Epidermal melanocyte (primary cell): ENCODE measurements around the gene FETUB.

Experiments used
- DNase-seq: peaks from one replicate; pipeline ENCODE4 v3.0.0; 2011; ENCODE audit warnings: low spot score; ENCODE audit not compliant: insufficient read length

Gene FETUB, protein sequence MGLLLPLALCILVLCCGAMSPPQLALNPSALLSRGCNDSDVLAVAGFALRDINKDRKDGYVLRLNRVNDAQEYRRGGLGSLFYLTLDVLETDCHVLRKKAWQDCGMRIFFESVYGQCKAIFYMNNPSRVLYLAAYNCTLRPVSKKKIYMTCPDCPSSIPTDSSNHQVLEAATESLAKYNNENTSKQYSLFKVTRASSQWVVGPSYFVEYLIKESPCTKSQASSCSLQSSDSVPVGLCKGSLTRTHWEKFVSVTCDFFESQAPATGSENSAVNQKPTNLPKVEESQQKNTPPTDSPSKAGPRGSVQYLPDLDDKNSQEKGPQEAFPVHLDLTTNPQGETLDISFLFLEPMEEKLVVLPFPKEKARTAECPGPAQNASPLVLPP

GRCh38 chr3:186639778-186640472, at the start of gene FETUB:
Gene FETUB, plus strand, starts transcription at chr3:186640399. Its CDS starts 62 bp downstream, at chr3:186640461.
- no peak for DNase-seq

DNA sequence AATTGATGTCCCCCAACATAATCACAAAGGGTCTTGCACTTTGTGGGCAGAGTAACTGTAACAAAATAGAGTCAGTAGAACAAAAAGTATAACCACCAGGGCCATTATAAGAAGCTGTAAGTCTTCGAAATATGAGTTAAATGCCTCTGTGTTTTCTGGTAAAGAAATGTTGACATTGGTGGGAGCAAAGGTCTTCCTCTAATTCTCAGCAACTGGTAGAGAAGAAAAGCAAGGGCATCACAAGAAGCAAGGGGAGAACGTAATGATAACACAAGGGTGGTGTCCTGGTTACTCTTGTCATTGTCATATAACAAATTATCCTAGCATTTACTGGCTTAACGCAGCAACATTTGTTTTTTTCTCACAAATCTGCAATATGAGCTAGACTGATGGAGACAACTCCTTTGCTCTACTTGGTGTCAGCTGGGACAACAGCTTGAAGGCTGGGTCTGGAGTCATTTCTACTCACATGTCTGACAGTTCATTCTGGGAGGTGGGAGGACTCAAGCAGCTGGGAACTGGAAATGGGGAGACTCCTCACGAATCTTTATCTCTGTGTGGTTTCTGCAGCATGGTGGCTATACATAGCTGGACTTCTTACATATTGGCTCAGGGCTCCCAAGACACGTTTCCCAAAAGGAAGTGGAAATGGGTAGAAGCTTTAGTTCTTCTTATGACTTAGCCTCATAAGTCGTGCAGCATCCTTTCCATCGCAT, 49.5 kb upstream of the FETUB start:
- no peak for DNase-seq

- DNase-seq: no peak
These were observed 47.5 kb upstream of the FETUB start for GRCh38 chr3:186592682-186593081.

- no peak for DNase-seq
These were observed 46.3 kb upstream of the FETUB start for GRCh38 chr3:186593862-186594261.

- no peak for DNase-seq
These were observed 45.5 kb upstream of the FETUB start for GRCh38 chr3:186594591-186595113.

GRCh38 chr3:186596568-186597287, 43.5 kb upstream of the FETUB start:
- no peak for DNase-seq

GRCh38 chr3:186598108-186598784, 42.0 kb upstream of the FETUB start:
- DNase-seq: no peak

- no peak for DNase-seq
These were observed 41.4 kb upstream of the FETUB start for GRCh38 chr3:186598794-186599141.

DNA sequence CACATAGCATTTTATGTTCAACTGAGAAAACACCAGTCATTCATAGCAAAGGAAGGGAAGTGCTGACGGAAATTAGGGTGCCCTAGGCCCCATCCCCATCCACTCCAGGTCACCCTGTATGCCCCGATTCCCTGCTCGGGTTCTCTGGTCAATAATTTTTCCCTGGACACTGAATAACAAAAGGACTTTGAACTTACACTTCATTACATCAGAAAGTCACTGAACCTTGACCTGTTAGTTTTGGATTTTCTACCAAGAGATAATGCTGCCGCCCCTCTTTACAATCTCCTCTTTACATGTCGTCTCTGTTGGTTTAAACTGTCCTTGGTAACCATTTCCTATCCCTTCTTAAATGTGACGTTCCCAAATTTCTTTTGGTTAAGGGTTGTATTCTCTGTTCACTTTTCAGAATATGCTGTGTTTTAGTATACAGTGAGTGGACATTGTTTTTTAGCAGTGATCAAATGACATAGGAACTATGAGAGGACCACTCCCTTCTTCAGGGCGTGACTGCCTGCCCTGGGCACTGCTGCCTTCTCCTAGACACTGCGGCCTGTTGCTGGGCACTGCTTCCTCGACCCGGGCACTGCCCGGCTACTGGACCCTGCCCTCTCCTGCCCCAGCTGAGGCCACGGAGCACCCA, 40.9 kb upstream of the FETUB start:
- DNase-seq: no peak

GRCh38 chr3:186599785-186600166, 40.4 kb upstream of the FETUB start:
- no peak for DNase-seq

DNA sequence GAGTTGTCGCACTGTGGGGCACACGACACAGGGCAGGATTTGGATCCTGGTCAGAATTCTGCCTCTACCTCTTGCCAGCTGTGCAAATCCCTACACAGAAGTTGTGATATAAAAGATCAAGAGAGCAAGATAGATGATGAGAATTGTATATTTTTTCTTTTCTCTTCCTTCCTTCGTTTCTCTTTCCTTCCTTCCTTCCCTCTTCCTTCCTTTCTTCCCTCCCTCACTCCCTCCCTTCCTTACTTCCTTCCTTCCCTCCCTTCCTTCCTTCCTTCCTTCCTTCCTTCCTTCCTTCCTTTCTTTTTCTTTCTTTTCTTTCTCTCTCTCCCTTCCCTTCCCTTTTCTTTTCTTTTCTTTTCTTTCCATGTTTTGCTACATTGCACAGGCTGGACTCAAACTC, 39.3 kb upstream of the FETUB start:
- no peak for DNase-seq

- no peak for DNase-seq
These were observed 37.0 kb upstream of the FETUB start for GRCh38 chr3:186603159-186603558.

DNA sequence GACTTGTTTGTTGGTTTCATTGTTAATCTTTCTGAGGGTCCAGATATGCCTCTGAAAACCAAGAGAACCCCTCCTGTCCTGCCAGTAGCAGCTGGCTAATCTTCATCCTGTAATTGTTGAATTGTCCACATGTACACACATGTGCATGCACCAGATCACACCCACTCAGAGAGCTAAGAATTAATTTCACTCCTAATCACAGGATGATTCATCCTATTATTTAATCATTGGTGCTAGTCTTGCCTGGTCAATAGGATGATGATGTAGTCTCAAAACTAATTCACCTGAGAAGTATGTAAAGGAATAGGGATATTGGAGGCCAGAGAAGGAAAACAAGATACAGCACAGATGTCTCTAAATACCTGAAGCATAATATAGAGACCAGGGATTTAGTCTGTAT, 35.1 kb upstream of the FETUB start:
- no peak for DNase-seq

GRCh38 chr3:186605561-186606545, 34.3 kb upstream of the FETUB start:
- DNase-seq: no peak

DNA sequence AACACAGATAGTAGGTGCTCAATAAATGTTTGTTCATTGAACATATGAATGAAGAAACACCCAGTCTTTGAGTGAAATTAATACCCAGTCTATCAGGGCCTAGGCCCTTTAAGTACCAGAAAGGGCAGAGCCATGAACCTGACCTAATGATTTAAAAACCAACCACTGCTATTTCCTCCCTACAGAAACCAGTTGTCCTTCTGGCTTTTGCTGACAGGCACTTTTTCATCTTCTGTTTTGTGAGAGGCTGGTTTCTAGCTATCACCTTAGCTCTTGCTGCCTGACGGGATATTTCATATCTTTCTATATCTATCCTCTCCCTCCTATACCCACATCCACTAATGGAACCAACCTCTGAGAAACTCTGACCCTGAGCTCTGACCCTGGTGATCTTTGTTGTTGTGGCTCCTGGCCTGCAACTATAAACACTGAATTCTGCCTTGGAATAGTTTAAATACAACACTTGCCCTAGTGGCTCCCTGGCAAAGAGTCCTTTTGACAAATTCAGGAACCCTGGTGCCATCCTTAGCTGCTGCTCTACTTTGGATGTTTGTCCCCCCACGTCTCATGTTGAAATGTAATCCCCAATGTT, 31.5 kb upstream of the FETUB start:
- no peak for DNase-seq

GRCh38 chr3:186609247-186609868, 30.8 kb upstream of the FETUB start:
- DNase-seq: no peak

GRCh38 chr3:186612065-186612464, 28.1 kb upstream of the FETUB start:
- no peak for DNase-seq
